ENCODE data around the gene BGLAP. TPM values are rescaled to one million over a fixed set of nuclear protein-coding genes. Genes with fewer than 3 reads are reported as not detected.

The BGLAP gene
- polyA plus RNA-seq, 1 of the 3 experiments (the other 2 are of a cell fraction) = 1.1 TPM

GRCh38 chr1:156236164-156236563, 5.8 kb upstream of the BGLAP start:
- Histone ChIP-seq H3K79me2 (ENCODE audit: insufficient read depth) (no peaks in the 10 kb centered on the region), H3F3A (replicated peaks; ENCODE audit: insufficient read depth) (peaks cover 10% of the 10 kb centered on the region), H3K36me3 (replicated peaks in 1 of 2; ENCODE audit: control insufficient read depth in 1 of 2, insufficient read depth in 2 of 2, low read length in 1 of 2) (peaks cover 6 to 13% of the 10 kb centered on the region in 2 experiments), H3K4me3 (ENCODE audit: low read depth in 2 of 2, low read length in 1 of 2) (no peak overlapping the region), H3K9me3 (no peaks in the 10 kb centered on the region), H3K9me2 (no peaks in the 10 kb centered on the region), H3K4me1 (ENCODE audit: control insufficient read depth in 1 of 2, insufficient read depth in 2 of 2, low read depth in 1 of 2, low read length in 1 of 2) (peaks cover under 1 to 11% of the 10 kb centered on the region in 2 experiments; a peak in 3 of 4 replicates), H2AFZ (ENCODE audit: low read depth) (no peak overlapping the region), H3K4me2 (no peak overlapping the region), H3K9ac (no peak overlapping the region), H3K27ac (ENCODE audit: low read depth in 2 of 2, low read length in 1 of 2) (no peak overlapping the region), H4K20me1 (ENCODE audit: insufficient read depth) (no peaks in the 10 kb centered on the region), H3K27me3 (ENCODE audit: insufficient read depth) (no peaks in the 10 kb centered on the region)
- ChIA-PET CTCF (interaction anchor here (1.5 to 2.2 kb wide), 2 partner anchors 11 to 24 kb away, joined by 4 to 9 read pairs; no protein-coding TSS in a partner anchor), POLR2A (no interaction called here)
- WGBS (ENCODE audit: low lambda C conversion rate) = 90% methylated on average over 5 of the region's 12 CpGs
- DNase-seq = no peak
- TF ChIP-seq TEAD4 (IDR thresholded peaks at IDR 0.05; ENCODE audit: borderline replicate concordance, insufficient read depth) = no peak
- TF ChIP-seq FOSL2 (IDR thresholded peaks at IDR 0.05; ENCODE audit: borderline replicate concordance, low read depth) = no peak
- no peak for TF ChIP-seq RFX5 (IDR thresholded peaks at IDR 0.05; ENCODE audit: low read length)
- no peak for TF ChIP-seq CHD2 (IDR thresholded peaks at IDR 0.05; ENCODE audit: low read length, partially characterized antibody)
- TF ChIP-seq MXI1 (IDR thresholded peaks at IDR 0.05; ENCODE audit: low read depth, low read length) = no peak
- no peak for TF ChIP-seq REST (IDR thresholded peaks at IDR 0.05; ENCODE audit: low read depth, low read length)
- TF ChIP-seq RXRA (IDR thresholded peaks at IDR 0.05; ENCODE audit: borderline replicate concordance, low read depth) = no peak

GRCh38 chr1:156238248-156238647, 3.7 kb upstream of the BGLAP start:
- Histone ChIP-seq H3K4me1 (ENCODE audit: control insufficient read depth in 1 of 2, insufficient read depth in 2 of 2, low read depth in 1 of 2, low read length in 1 of 2) (peaks cover 8 to 16% of the 10 kb centered on the region in 2 experiments; a peak in 3 of 4 replicates), H3K4me2 (no peak overlapping the region), H3F3A (replicated peaks; ENCODE audit: insufficient read depth) (peaks cover 5% of the 10 kb centered on the region), H3K9ac (no peak overlapping the region), H3K79me2 (ENCODE audit: insufficient read depth) (no peaks in the 10 kb centered on the region), H2AFZ (ENCODE audit: low read depth) (no peak overlapping the region), H4K20me1 (ENCODE audit: insufficient read depth) (no peaks in the 10 kb centered on the region), H3K9me3 (no peaks in the 10 kb centered on the region), H3K27me3 (ENCODE audit: insufficient read depth) (no peaks in the 10 kb centered on the region), H3K9me2 (no peaks in the 10 kb centered on the region), H3K4me3 (ENCODE audit: low read depth in 2 of 2, low read length in 1 of 2) (no peak overlapping the region), H3K36me3 (replicated peaks in 1 of 2; ENCODE audit: control insufficient read depth in 1 of 2, insufficient read depth in 2 of 2, low read length in 1 of 2) (peaks cover 6 to 13% of the 10 kb centered on the region in 2 experiments), H3K27ac (ENCODE audit: low read depth in 2 of 2, low read length in 1 of 2) (no peak overlapping the region)
- no peak for DNase-seq
- ChIA-PET POLR2A (no interaction called here), CTCF (interaction anchor here (0.7 to 2.2 kb wide), 8 partner anchors 12 to 96 kb away, joined by 3 to 18 read pairs (median 6); partner anchors contain the start of gene SMG5)
- WGBS (ENCODE audit: low lambda C conversion rate) = 98% methylated on average over 5 of the region's 5 CpGs
- TF ChIP-seq FOXJ3 (CRISPR knock-in tag; IDR thresholded peaks at IDR 0.05) (no peak), GATA2 (CRISPR knock-in tag; IDR thresholded peaks at IDR 0.05) (no peak), FOXM1 (IDR thresholded peaks at IDR 0.05; ENCODE audit: low read depth) (no peak), REST (IDR thresholded peaks at IDR 0.05; ENCODE audit: low read depth, low read length) (no peak), NFIC (IDR thresholded peaks at IDR 0.05; ENCODE audit: borderline replicate concordance) (no peak), JUND (IDR thresholded peaks at IDR 0.05) (no peak), USF2 (IDR thresholded peaks at IDR 0.05; ENCODE audit: borderline replicate concordance, low read depth, low read length) (no peak)
